GM19239 (cell line): ENCODE results near the gene IL9.

ENCODE experiments used
- DNase-seq: peaks from one replicate; pipeline ENCODE4 v3.0.0; 2011; ENCODE audit warnings: low spot score; ENCODE audit not compliant: insufficient read length
- FAIRE-seq: peaks from 2 replicates; lab custom pipeline; 2011; peaks lifted over from hg19 to GRCh38; lab: Jason Lieb, UNC

Gene IL9

DNA sequence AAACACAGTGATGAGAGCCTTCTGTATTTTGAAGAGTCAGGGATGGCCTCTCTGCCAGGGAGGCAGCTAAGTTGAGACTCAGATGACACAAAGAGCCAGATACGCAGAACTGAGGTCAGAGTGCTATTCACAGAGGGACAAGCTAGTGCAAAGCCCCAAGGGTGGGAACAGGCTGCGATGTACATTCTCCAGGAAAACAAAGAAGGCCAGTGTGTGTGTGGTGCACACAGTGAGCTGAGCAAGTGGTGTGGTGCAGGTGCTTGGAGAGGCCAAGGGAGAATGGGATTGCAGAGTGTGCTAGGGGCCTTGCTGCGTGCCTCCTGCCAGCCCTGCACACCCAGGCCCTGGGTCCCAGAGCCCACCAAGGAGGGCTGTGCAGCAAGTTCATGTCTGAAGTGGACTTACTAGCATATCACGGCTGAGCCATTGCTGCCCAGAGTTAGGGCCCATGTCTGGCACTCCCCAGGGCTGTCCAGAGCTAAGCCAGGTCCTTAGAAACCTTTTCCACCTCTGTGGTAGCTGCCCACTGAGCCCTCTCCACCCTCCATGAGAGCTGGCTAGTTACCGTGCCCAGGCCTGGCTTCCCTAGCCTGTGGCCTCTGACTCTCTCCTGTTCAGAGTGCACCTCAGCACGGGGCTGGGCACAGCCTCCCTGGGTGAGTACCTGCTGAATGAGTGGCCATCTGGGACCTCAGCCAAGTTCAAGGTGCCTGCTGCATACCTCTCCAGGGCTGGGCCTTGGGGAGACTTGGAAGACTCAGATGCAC lies 51.9 kb downstream of the IL9 start:
- no peak for DNase-seq

GRCh38 chr5:135842737-135843136 lies 52.9 kb downstream of the IL9 start:
- no peak for FAIRE-seq
- no peak for DNase-seq

More for the DNA sequence above, 51.9 kb downstream of the IL9 start:
- no peak for FAIRE-seq
